ENCODE results near the gene SYTL5. TPM values are rescaled to one million over a fixed set of nuclear protein-coding genes. Genes with fewer than 3 reads are reported as not detected.

Gene SYTL5
- total RNA-seq, 1 donor from 2014 or later, result 8.8 TPM

DNA sequence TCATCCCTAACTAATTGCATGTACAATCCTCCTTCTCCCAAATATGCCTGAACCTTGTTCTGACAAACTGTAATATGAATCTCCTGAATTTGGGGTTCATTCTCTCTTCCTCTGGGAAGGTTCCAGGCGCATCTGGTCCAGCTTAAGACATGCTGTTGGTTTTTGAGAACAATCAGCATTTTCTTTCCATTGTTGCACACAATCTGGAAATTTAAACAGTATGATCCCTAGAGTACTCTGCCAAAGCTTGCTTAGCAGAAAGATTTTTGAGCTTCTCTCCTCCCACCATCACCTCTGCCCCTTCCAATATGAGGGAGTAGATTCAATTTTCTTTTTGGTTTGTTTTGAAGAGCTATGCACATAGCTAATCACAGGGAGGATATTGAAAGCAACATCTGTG lies 164.2 kb downstream of the SYTL5 start:
- peaks cover 7% of the 10 kb centered on the region for H3K9me3 Mint-ChIP-seq (ENCODE audit: low read depth)
- peaks cover 1% of the 10 kb centered on the region for H3K4me1 Mint-ChIP-seq (ENCODE audit: low read depth)
- H3K27me3 Mint-ChIP-seq, result no peaks in the 10 kb centered on the region
- TF ChIP-seq CTCF (IDR thresholded peaks at IDR 0.05; ENCODE audit: unreplicated experiment), result no peak
- DNase-seq (ENCODE audit: low spot score, unreplicated experiment), result no peak
- H3K36me3 Mint-ChIP-seq (ENCODE audit: insufficient read depth), result no peaks in the 10 kb centered on the region
- H3K4me3 Mint-ChIP-seq (ENCODE audit: low read depth), result no peak overlapping the region
- no peak overlapping the region for H3K27ac Mint-ChIP-seq

DNA sequence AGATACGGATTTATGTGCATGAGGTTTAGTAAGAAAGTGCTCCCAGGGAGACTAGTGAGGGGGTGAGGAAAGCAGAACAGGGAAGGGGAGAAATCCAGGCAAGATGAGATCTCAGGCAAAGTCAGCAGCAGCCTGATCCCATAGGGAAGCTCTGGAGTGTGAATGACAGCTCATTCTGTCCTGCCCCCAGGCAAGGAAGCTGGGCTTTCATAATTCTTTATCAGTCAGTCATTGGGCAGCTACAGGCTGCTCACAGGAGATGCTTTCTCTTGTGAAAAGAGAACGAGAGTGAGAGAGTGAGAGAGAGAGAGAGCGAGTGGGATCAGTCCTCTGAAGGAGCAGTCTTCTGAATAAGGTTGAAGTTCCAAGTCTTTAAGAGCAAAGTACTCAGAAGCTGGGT lies 166.2 kb downstream of the SYTL5 start:
- TF ChIP-seq CTCF (IDR thresholded peaks at IDR 0.05; ENCODE audit: unreplicated experiment), result no peak
- Mint-ChIP-seq H3K27me3 (no peaks in the 10 kb centered on the region), H3K9me3 (ENCODE audit: low read depth) (peaks cover 7% of the 10 kb centered on the region), H3K4me3 (ENCODE audit: low read depth) (no peak overlapping the region), H3K27ac (no peak overlapping the region), H3K36me3 (ENCODE audit: insufficient read depth) (no peaks in the 10 kb centered on the region), H3K4me1 (ENCODE audit: low read depth) (no peaks in the 10 kb centered on the region)
- no peak for DNase-seq (ENCODE audit: low spot score, unreplicated experiment)

GRCh38 chrX:38175139-38175538 lies 168.8 kb downstream of the SYTL5 start:
- no peaks in the 10 kb centered on the region for H3K4me1 Mint-ChIP-seq (ENCODE audit: low read depth)
- H3K27me3 Mint-ChIP-seq, result no peaks in the 10 kb centered on the region
- TF ChIP-seq CTCF (IDR thresholded peaks at IDR 0.05; ENCODE audit: unreplicated experiment), result peak; percentile 71
- no peaks in the 10 kb centered on the region for H3K36me3 Mint-ChIP-seq (ENCODE audit: insufficient read depth)
- H3K27ac Mint-ChIP-seq, result no peak overlapping the region
- peak; percentile 18 for DNase-seq (ENCODE audit: low spot score, unreplicated experiment)
- no peak overlapping the region for H3K4me3 Mint-ChIP-seq (ENCODE audit: low read depth)
- peaks cover 4% of the 10 kb centered on the region for H3K9me3 Mint-ChIP-seq (ENCODE audit: low read depth)

DNA sequence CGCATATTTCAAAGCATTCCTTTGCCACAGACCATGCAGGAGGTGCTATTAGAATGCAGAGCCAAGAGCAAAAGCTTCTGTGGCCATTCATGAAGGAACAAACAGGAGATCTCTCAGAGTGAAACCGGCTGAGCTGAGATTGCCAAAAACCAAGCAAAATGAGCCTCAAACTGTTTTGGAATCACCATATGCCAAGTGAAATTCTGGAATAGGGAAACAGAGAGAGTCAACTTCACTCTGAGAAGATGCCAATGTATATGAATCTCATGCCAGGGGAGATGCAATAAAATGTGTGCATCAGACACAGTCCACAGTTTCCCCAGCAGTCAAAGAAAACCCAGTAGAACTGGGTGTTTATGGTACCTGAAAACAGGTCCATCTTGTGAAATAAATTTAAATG lies 172.0 kb downstream of the SYTL5 start:
- Mint-ChIP-seq H3K27me3 (no peaks in the 10 kb centered on the region), H3K4me3 (ENCODE audit: low read depth) (no peak overlapping the region), H3K27ac (no peak overlapping the region), H3K4me1 (ENCODE audit: low read depth) (no peaks in the 10 kb centered on the region), H3K9me3 (ENCODE audit: low read depth) (peaks cover 15% of the 10 kb centered on the region), H3K36me3 (ENCODE audit: insufficient read depth) (no peaks in the 10 kb centered on the region)
- no peak for DNase-seq (ENCODE audit: low spot score, unreplicated experiment)
- no peak for TF ChIP-seq CTCF (IDR thresholded peaks at IDR 0.05; ENCODE audit: unreplicated experiment)

Small RNA genes within 50 kb of the gene (microRNA-seq; reads per million reads assigned to microRNA genes)
- not detected for gene MIR548AJ2 (ENCODE audit: borderline number of aligned reads, unreplicated experiment)

Other genes starting within 250 kb of the SYTL5 start
- gene CYBB, start 226.5 kb upstream of the SYTL5 start, total RNA-seq, result 0.27 and 0.41 TPM in 2 replicates
- 26.9 and 28.7 TPM in 2 replicates for gene DYNLT3, start 159.0 kb upstream of the SYTL5 start, total RNA-seq
- gene SRPX, start 214.3 kb downstream of the SYTL5 start, total RNA-seq, result 1.3 and 1.8 TPM in 2 replicates